Activated CD4-positive, alpha-beta T cell treated with anti-CD3 and anti-CD28 coated beads for 4 hours (primary cell): ENCODE data around the gene WDR20.
"Not testable (repeated sequence)": the region's sequence is repeated elsewhere in the genome, so short reads cannot be mapped to it uniquely, and the experiment has no call there.

Experiments
- DNase-seq, 2 donors: peaks; one replicate each; pipeline ENCODE4 v3.0.0-alpha.2; 2020

The WDR20 gene

GRCh38 chr14:102222751-102223150 lies 83.1 kb downstream of the WDR20 start:
- no peak for DNase-seq

- DNase-seq, result no peak
Measured at GRCh38 chr14:102223682-102224081, 84.0 kb downstream of the WDR20 start.

GRCh38 chr14:102225386-102225785 lies 85.7 kb downstream of the WDR20 start:
- DNase-seq, result no peak

- DNase-seq, result no peak
Measured at GRCh38 chr14:102225936-102226335, 86.2 kb downstream of the WDR20 start.

- no peak for DNase-seq
Measured at GRCh38 chr14:102226356-102227125, 86.8 kb downstream of the WDR20 start.

GRCh38 chr14:102227184-102227964 lies 87.7 kb downstream of the WDR20 start:
- DNase-seq, result no peak

GRCh38 chr14:102229071-102229738 lies 89.5 kb downstream of the WDR20 start:
- DNase-seq, result no peak

- no peak for DNase-seq
Measured at GRCh38 chr14:102229739-102230092, 90.0 kb downstream of the WDR20 start.

GRCh38 chr14:102230481-102231210 lies 90.9 kb downstream of the WDR20 start:
- DNase-seq, result no peak

GRCh38 chr14:102231476-102232347 lies 92.0 kb downstream of the WDR20 start:
- DNase-seq, result no peak

- DNase-seq, result no peak
Measured at GRCh38 chr14:102232348-102232625, 92.6 kb downstream of the WDR20 start.

GRCh38 chr14:102233081-102233480 lies 93.4 kb downstream of the WDR20 start:
- no peak for DNase-seq

- DNase-seq, result no peak
Measured at GRCh38 chr14:102234331-102235264, 94.9 kb downstream of the WDR20 start.

- peak; percentile 73 to 76 for DNase-seq
Measured at GRCh38 chr14:102235275-102235897, 95.7 kb downstream of the WDR20 start.

- DNase-seq, result no peak
Measured at GRCh38 chr14:102236026-102236425, 96.3 kb downstream of the WDR20 start.

- no peak for DNase-seq
Measured at GRCh38 chr14:102238131-102238530, 98.4 kb downstream of the WDR20 start.

GRCh38 chr14:102238766-102239165 lies 99.1 kb downstream of the WDR20 start:
- no peak for DNase-seq

- no peak for DNase-seq
Measured at GRCh38 chr14:102239231-102239630, 99.5 kb downstream of the WDR20 start.

GRCh38 chr14:102240481-102240880 lies 100.8 kb downstream of the WDR20 start:
- DNase-seq, result not testable (repeated sequence)

GRCh38 chr14:102241147-102241546 lies 101.5 kb downstream of the WDR20 start:
- DNase-seq, result no peak

GRCh38 chr14:102243795-102244194 lies 104.1 kb downstream of the WDR20 start:
- not testable (repeated sequence) for DNase-seq
